ENCODE results near the gene MYPN. TPM values are rescaled to one million over a fixed set of nuclear protein-coding genes. Genes with fewer than 3 reads are reported as not detected.

The MYPN gene
- total and polyA plus RNA-seq, 11 donors: 33.4 to 240 (median 152) TPM

- ATAC-seq (peak in 1 of 4 donors; percentile 4), DNase-seq (no peak)
- Histone ChIP-seq H3K36me3 (peaks cover 0 to 67% (median 23%) of the 10 kb centered on the region in 9 donors), H3K27ac (no peak overlapping the region), H3K27me3 (no peaks in the 10 kb centered on the region), H3K9me3 (no peaks in the 10 kb centered on the region), H3K4me3 (no peak overlapping the region), H3K4me1 (no peaks in the 10 kb centered on the region)
- intact Hi-C loops (cut with DNase I): no loop called here
- TF ChIP-seq CTCF (IDR thresholded peaks at IDR 0.05) (no peak), POLR2A (IDR thresholded peaks at IDR 0.05) (no peak)
- 91 to 94% (median 93%) methylated on average over 6 of the region's 6 CpGs for WGBS, 4 donors
Measured at GRCh38 chr10:68167586-68168189, 58.4 kb downstream of the MYPN start.

- no peak overlapping the region for H3K4me3 ChIP-seq
- no peaks in the 10 kb centered on the region for H3K27me3 ChIP-seq
- no peak overlapping the region for H3K27ac ChIP-seq
- no peaks in the 10 kb centered on the region for H3K4me1 ChIP-seq
- no peak for DNase-seq
- TF ChIP-seq POLR2A (IDR thresholded peaks at IDR 0.05) (no peak), CTCF (IDR thresholded peaks at IDR 0.05) (no peak)
- WGBS, 4 donors: 67 to 85% (median 74%) methylated on average over 1 of the region's 1 CpG
- intact Hi-C loops (cut with DNase I): no loop called here
- ATAC-seq: no peak
- H3K9me3 ChIP-seq: no peaks in the 10 kb centered on the region
- H3K36me3 ChIP-seq: peaks cover 0 to 76% (median 34%) of the 10 kb centered on the region in 9 donors
Measured at GRCh38 chr10:68171539-68172080, 62.3 kb downstream of the MYPN start.

GRCh38 chr10:68172324-68172723 is 63.0 kb downstream of the MYPN start:
- WGBS, 4 donors: 79 to 93% (median 88%) methylated on average over 2 of the region's 2 CpGs
- ATAC-seq: no peak
- no peak for TF ChIP-seq POLR2A (IDR thresholded peaks at IDR 0.05)
- TF ChIP-seq CTCF (IDR thresholded peaks at IDR 0.05): no peak
- intact Hi-C loops (cut with DNase I): no loop called here
- H3K9me3 ChIP-seq: no peaks in the 10 kb centered on the region
- no peak overlapping the region for H3K4me3 ChIP-seq
- DNase-seq: no peak
- H3K27ac ChIP-seq: no peak overlapping the region
- H3K4me1 ChIP-seq: no peaks in the 10 kb centered on the region
- H3K36me3 ChIP-seq: peaks cover 0 to 76% (median 34%) of the 10 kb centered on the region in 9 donors
- H3K27me3 ChIP-seq: no peaks in the 10 kb centered on the region

- Histone ChIP-seq H3K4me1 (no peaks in the 10 kb centered on the region), H3K36me3 (peaks cover 0 to 72% (median 23%) of the 10 kb centered on the region in 9 donors), H3K27me3 (no peaks in the 10 kb centered on the region), H3K27ac (no peak overlapping the region), H3K4me3 (no peak overlapping the region), H3K9me3 (no peaks in the 10 kb centered on the region)
- WGBS, 4 donors: 41 to 52% (median 46%) methylated on average over 1 of the region's 1 CpG
- intact Hi-C loops (cut with DNase I): no loop called here
- TF ChIP-seq POLR2A (IDR thresholded peaks at IDR 0.05): no peak
- no peak for TF ChIP-seq CTCF (IDR thresholded peaks at IDR 0.05)
- no peak for ATAC-seq
- DNase-seq: no peak
Measured at GRCh38 chr10:68175949-68176348, 66.7 kb downstream of the MYPN start.
